K562 (cell line): ENCODE measurements around the gene RHPN2. TPM values are rescaled to one million over a fixed set of nuclear protein-coding genes. Genes with fewer than 3 reads are reported as not detected.

Experiments used
- ATAC-seq: fragments of 200-7000 bp; cut with Tn5 transposase; 3 replicates; pipeline ENCODE4 v1.9.1; 2020; ENCODE audit warnings: moderate library complexity
- BruUV-seq: library from RNA; stranded (reverse); fragments of 400-500 nt; replicated peaks from 2 replicates; lab custom pipeline; 2021; lab: Mats Ljungman, UMichigan
- CTCF ChIA-PET: fragments of 300-600 bp; formaldehyde crosslinking; extraction: SDS; loops from one replicate; lab custom pipeline; 2021; ENCODE audit warnings: low intra/inter-chr PET ratio; lab: Yijun Ruan, JAX
- POLR2A ChIA-PET: fragments of 300-600, 350-650 bp; sonication (Branson Sonifier 250); formaldehyde crosslinking; extraction: SDS; loops from one replicate; lab custom pipeline; 2021; ENCODE audit warnings: antibody characterized with exemption, inconsistent platforms; lab: Yijun Ruan, JAX
- DNase-seq, 4 experiments: peaks; one replicate each; pipeline versions ENCODE4 v3.0.0 to v3.0.0-alpha.2; 2011 to 2018; ENCODE audit warnings: low spot score in 3 of 4, mixed read lengths in 3 of 4; ENCODE audit errors: extremely low read depth in 1 of 4
- FAIRE-seq: peaks from 2 replicates; lab custom pipeline; 2011; peaks lifted over from hg19 to GRCh38; lab: Jason Lieb, UNC
- H2AFZ ChIP-seq: 2 replicates; pipeline ENCODE4 v1.6.0; 2011; ENCODE audit warnings: low read depth, low read length, control low read depth, inconsistent platforms
- H3K27ac ChIP-seq: fragments of 200-600 bp; 3 replicates; pipeline ENCODE4 v1.8.0; 2011; ENCODE audit warnings: low read depth, mild to moderate bottlenecking, control low read depth, inconsistent platforms, low read length, moderate library complexity, mixed read lengths; ENCODE audit errors: extremely low read depth
- H3K27me3 ChIP-seq, 2 experiments: fragments of 300-600 bp in 1 of 2; 2 replicates in 1 of 2; 3 replicates in 1 of 2; pipeline versions ENCODE4 v1.6.0 to v1.8.0; 2011; ENCODE audit warnings: inconsistent platforms in 2 of 2, low read length in 2 of 2, mild to moderate bottlenecking in 1 of 2, mixed read lengths in 1 of 2, moderate library complexity in 1 of 2; ENCODE audit not compliant: control insufficient read depth in 2 of 2, insufficient read depth in 2 of 2
- H3K36me3 ChIP-seq: fragments of 300-600 bp; 3 replicates; pipeline ENCODE4 v1.8.0; 2011; ENCODE audit warnings: mild to moderate bottlenecking, low read length, inconsistent platforms; ENCODE audit not compliant: control insufficient read depth, insufficient read depth
- H3K4me1 ChIP-seq, 2 experiments: fragments of 200-600 bp in 1 of 2; replicated peaks in 1 of 2; 2 replicates in 1 of 2; 3 replicates in 1 of 2; pipeline versions ENCODE4 v1.5.1 to v1.8.0; 2011; ENCODE audit warnings: inconsistent platforms in 2 of 2, low read length in 2 of 2, mild to moderate bottlenecking in 1 of 2, mixed read lengths in 1 of 2, moderate library complexity in 1 of 2; ENCODE audit not compliant: control insufficient read depth in 2 of 2, insufficient read depth in 2 of 2
- H3K4me2 ChIP-seq: 2 replicates; pipeline ENCODE4 v1.6.1; 2011; ENCODE audit warnings: low read length, control low read depth, inconsistent platforms, mixed read lengths; ENCODE audit not compliant: insufficient read depth
- H3K4me3 ChIP-seq: fragments of 200-600 bp; sonication (generic), shearing (Covaris generic); 2 replicates; pipeline ENCODE4 v1.5.1; 2016; ENCODE audit warnings: control low read depth, inconsistent platforms
- H3K79me2 ChIP-seq: fragments of 200-600 bp; 3 replicates; pipeline ENCODE4 v1.8.0; 2011; ENCODE audit warnings: low read length, inconsistent platforms; ENCODE audit not compliant: control insufficient read depth, insufficient read depth
- H3K9ac ChIP-seq, 2 experiments: 2 replicates each; pipeline versions ENCODE4 v1.6.0 to v1.6.1; 2011; ENCODE audit warnings: low read depth in 2 of 2, low read length in 2 of 2, control low read depth in 1 of 2, inconsistent platforms in 1 of 2, mild to moderate bottlenecking in 1 of 2, mixed read lengths in 1 of 2; ENCODE audit not compliant: insufficient read depth in 1 of 2
- H3K9me1 ChIP-seq: one replicate; pipeline ENCODE4 v1.6.0; 2011; ENCODE audit warnings: inconsistent platforms, mild to moderate bottlenecking, low read length, moderate library complexity; ENCODE audit not compliant: control insufficient read depth, insufficient read depth
- H3K9me3 ChIP-seq: replicated peaks from 2 replicates; pipeline ENCODE4 v1.5.1; 2011; ENCODE audit warnings: low read depth, low read length, inconsistent platforms; ENCODE audit not compliant: control insufficient read depth, insufficient read depth
- H4K20me1 ChIP-seq: replicated peaks from 2 replicates; pipeline ENCODE4 v1.6.1; 2011; ENCODE audit warnings: low read length, inconsistent platforms, mixed read lengths; ENCODE audit not compliant: control insufficient read depth, insufficient read depth
- ARID2 ChIP-seq: fragments of 450-650 bp; IDR thresholded peaks from 2 replicates; pipeline ENCODE4 v1.6.1; 2017; ENCODE audit warnings: antibody characterized with exemption, mild to moderate bottlenecking
- BMI1 ChIP-seq: fragments of 150-350 bp; IDR thresholded peaks from 2 replicates; pipeline ENCODE4 v1.6.1; 2014; ENCODE audit warnings: low read length
- CBFA2T3 ChIP-seq: fragments of 450-650 bp; IDR thresholded peaks from 2 replicates; pipeline ENCODE4 v1.6.1; 2017
- ETV6 ChIP-seq, 3 experiments: fragments of 150-350 bp in 1 of 3; sonication (generic) in 1 of 3; formaldehyde crosslinking in 1 of 3; IDR thresholded peaks; 2 replicates each; pipeline versions ENCODE4 v1.6.1 to v1.8.0; 2014 to 2022; ENCODE audit warnings: borderline replicate concordance in 2 of 3, low read depth in 2 of 3, antibody characterized with exemption in 1 of 3, low read length in 1 of 3, mild to moderate bottlenecking in 1 of 3, missing genetic modification reagents in 1 of 3
- FOXA3 ChIP-seq, 2 experiments: fragments of 450-650 bp in 1 of 2; sonication (generic) in 1 of 2; formaldehyde crosslinking; IDR thresholded peaks in 1 of 2; conservative IDR thresholded peaks in 1 of 2; 2 replicates each; pipeline versions ENCODE4 v1.4.0 to v1.8.0; 2020 to 2022; ENCODE audit warnings: mild to moderate bottlenecking in 2 of 2, missing genetic modification reagents in 1 of 2
- HNRNPH1 ChIP-seq: fragments of 200-400 bp; formaldehyde crosslinking; optimal IDR thresholded peaks from 2 replicates; pipeline ENCODE3; 2017; ENCODE audit warnings: low read depth, mild to moderate bottlenecking, low read length, moderate library complexity
- POLR2H ChIP-seq: IDR thresholded peaks from 2 replicates; pipeline ENCODE4 v1.6.1; 2016; ENCODE audit warnings: missing genetic modification characterization, low read depth, mild to moderate bottlenecking, control low read depth, missing compliant biosample characterization, moderate library complexity
- RAD51 ChIP-seq: fragments of 450-650 bp; IDR thresholded peaks from 2 replicates; pipeline ENCODE4 v1.7.1; 2016; ENCODE audit warnings: low read depth, mild to moderate bottlenecking, borderline replicate concordance
- SRSF7 ChIP-seq: fragments of 200-400 bp; formaldehyde crosslinking; optimal IDR thresholded peaks from 2 replicates; pipeline ENCODE3; 2017; ENCODE audit warnings: mild to moderate bottlenecking, low read depth, low read length
- STAT5A ChIP-seq: IDR thresholded peaks from 2 replicates; pipeline ENCODE4 v1.6.1; 2012; ENCODE audit warnings: low read length, inconsistent platforms, borderline replicate concordance
- TRIM28 ChIP-seq: fragments of 450-650 bp; IDR thresholded peaks from 2 replicates; pipeline ENCODE4 v1.6.1; 2017
- ZNF324 ChIP-seq: fragments of 250-450 bp; sonication (Bioruptor Pico); IDR thresholded peaks from 2 replicates; pipeline ENCODE4 v1.4.0; 2020; ENCODE audit warnings: mild to moderate bottlenecking
- WGBS: fragments of 100-300 bp; shearing (Covaris generic); methylation state at CpG from one replicate; pipeline ENCODE4 v1.1.6; 2016; ENCODE audit warnings: low coverage, mixed read lengths; ENCODE audit not compliant: insufficient coverage; ENCODE audit errors: missing lambda C conversion rate; 5-methylcytosine and 5-hydroxymethylcytosine counted together
- in situ Hi-C: fragments of 300-500 bp; cut with MboI; formaldehyde crosslinking; loops from 4 replicates; pipeline ENCODE4 v1.15.0; 2018; ENCODE audit warnings: inconsistent platforms, mixed read lengths
- intact Hi-C: fragments of 100-400 bp; cut with micrococcal nuclease; formaldehyde crosslinking; loops from 2 replicates; pipeline ENCODE4 v1.14.2; 2022
- polyA plus RNA-seq, 8 experiments: library from polyadenylated mRNA; depleted of rRNA in 4 of 8; stranded (reverse) in 5 of 8; unstranded in 3 of 8; fragments of >200 nt; fragmentation: Nextera tagmentation in 2 of 8; fragmentation: Illumina TruSeq in 1 of 8; extraction: Ambion mirVana in 2 of 8; extraction: Trizol in 1 of 8; gene quantifications; 2 replicates each; pipeline versions ENCODE4 v1.2.1 to v1.2.3, GENCODE V29; 2011 to 2014; ENCODE audit warnings: inconsistent platforms in 1 of 8, missing spikeins in 1 of 8
- total RNA-seq, 7 experiments: library from RNA; depleted of rRNA in 6 of 7; stranded (reverse); fragments of >200 nt in 6 of 7; fragmentation: Illumina TruSeq in 2 of 7; extraction: Trizol in 2 of 7; gene quantifications; 2 replicates each; pipeline versions ENCODE4 v1.2.1 to v1.2.3, GENCODE V29; 2011 to 2021; ENCODE audit warnings: low replicate concordance in 1 of 7
- TF ChIP-seq, protein P1 (sequence below): sonication (generic); formaldehyde crosslinking; IDR thresholded peaks from 2 replicates; pipeline ENCODE4 v1.8.0; 2022; ENCODE audit warnings: missing genetic modification reagents, mild to moderate bottlenecking, moderate library complexity, borderline replicate concordance

Gene RHPN2
- total and polyA plus RNA-seq, 9 of the 15 experiments (the other 6 are each of a cell fraction or from before 2014, with no cell fraction given) = 0.63 to 9.9 (median 3.2) TPM

DNA sequence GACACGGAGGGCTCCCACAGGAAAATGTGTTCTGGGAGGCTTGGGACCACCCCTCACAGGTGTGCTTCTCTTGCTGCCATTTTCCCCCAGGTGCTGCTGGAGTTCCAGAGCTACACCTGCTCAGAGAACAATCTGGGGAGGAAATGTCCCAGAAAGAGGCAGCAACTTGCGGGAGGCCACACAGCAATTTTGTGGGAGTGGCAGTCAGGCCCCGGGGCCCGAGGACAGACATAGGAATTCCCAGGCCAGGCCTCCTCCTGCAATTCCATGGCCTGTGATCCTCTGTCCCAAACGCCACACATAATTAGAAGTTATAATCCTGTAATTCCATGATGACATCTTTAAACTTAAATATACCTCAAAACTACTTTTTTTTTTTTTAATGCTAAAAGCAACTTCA is 1.8 kb downstream of the RHPN2 start:
- DNase-seq = no peak
- ATAC-seq = no peak
- peak overlapping the region in 1 of 2 experiments; percentile 58; a peak in 1 of 4 replicates for H3K9ac ChIP-seq
- H3K79me2 ChIP-seq = peaks cover 13% of the 10 kb centered on the region
- 58% methylated on average over 4 of the region's 5 CpGs for WGBS
- POLR2A ChIA-PET = interaction anchor here (0.6 to 1.7 kb wide), 3 partner anchors 11 to 18 kb away, joined by 3 to 5 read pairs (median 3); partner anchors contain the start of gene GPATCH1
- H3K9me1 ChIP-seq = no peaks in the 10 kb centered on the region
- H3K36me3 ChIP-seq = no peaks in the 10 kb centered on the region
- peaks cover 3 to 18% of the 10 kb centered on the region in 2 experiments; a peak in 2 of 5 replicates for H3K4me1 ChIP-seq
- no peak overlapping the region for H2AFZ ChIP-seq
- no peak overlapping the region for H3K4me2 ChIP-seq
- TF ChIP-seq STAT5A (no peak), ZNF324 (CRISPR knock-in tag) (no peak), BMI1 (no peak), RAD51 (no peak), FOXA3 (CRISPR knock-in tag; conservative IDR thresholded peaks at IDR 0.05 in 1 of 2, IDR thresholded peaks at IDR 0.05 in 1 of 2) (no peak), CBFA2T3 (no peak), HNRNPH1 (no peak), SRSF7 (no peak), POLR2H (no peak), ARID2 (no peak), ETV6 (IDR thresholded peaks at IDR 0.05; ENCODE audit: borderline replicate concordance in 1 of 2, low read depth in 2 of 2, low read length in 1 of 2) (no peak), ETV6 (CRISPR knock-in tag; IDR thresholded peaks at IDR 0.05; ENCODE audit: borderline replicate concordance) (no peak), TRIM28 (no peak)
- TF ChIP-seq, protein P1, sequence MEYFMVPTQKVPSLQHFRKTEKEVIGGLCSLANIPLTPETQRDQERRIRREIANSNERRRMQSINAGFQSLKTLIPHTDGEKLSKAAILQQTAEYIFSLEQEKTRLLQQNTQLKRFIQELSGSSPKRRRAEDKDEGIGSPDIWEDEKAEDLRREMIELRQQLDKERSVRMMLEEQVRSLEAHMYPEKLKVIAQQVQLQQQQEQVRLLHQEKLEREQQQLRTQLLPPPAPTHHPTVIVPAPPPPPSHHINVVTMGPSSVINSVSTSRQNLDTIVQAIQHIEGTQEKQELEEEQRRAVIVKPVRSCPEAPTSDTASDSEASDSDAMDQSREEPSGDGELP = no peak
- H3K27ac ChIP-seq = no peak overlapping the region
- in situ Hi-C loops (no loop called here), intact Hi-C loops (no loop called here)
- no peaks in the 10 kb centered on the region for H3K9me3 ChIP-seq
- no peak overlapping the region for H3K4me3 ChIP-seq
- CTCF ChIA-PET = no interaction called here
- no peaks in the 10 kb centered on the region for H3K27me3 ChIP-seq
- TSS peak; percentile 63 for BruUV-seq
- no peak for FAIRE-seq
- H4K20me1 ChIP-seq = peaks cover 16% of the 10 kb centered on the region
